Amygdala (tissue), 56 donors: Measurements from ENCODE around the gene IL32.
A peak's percentile ranks its signal among the peaks of the same experiment; 100 is the strongest.

Experiments
- DNase-seq, 56 donors: peaks; one replicate each; lab custom pipeline; 2025; lab: John Stamatoyannopoulos, UW

Gene IL32

DNA sequence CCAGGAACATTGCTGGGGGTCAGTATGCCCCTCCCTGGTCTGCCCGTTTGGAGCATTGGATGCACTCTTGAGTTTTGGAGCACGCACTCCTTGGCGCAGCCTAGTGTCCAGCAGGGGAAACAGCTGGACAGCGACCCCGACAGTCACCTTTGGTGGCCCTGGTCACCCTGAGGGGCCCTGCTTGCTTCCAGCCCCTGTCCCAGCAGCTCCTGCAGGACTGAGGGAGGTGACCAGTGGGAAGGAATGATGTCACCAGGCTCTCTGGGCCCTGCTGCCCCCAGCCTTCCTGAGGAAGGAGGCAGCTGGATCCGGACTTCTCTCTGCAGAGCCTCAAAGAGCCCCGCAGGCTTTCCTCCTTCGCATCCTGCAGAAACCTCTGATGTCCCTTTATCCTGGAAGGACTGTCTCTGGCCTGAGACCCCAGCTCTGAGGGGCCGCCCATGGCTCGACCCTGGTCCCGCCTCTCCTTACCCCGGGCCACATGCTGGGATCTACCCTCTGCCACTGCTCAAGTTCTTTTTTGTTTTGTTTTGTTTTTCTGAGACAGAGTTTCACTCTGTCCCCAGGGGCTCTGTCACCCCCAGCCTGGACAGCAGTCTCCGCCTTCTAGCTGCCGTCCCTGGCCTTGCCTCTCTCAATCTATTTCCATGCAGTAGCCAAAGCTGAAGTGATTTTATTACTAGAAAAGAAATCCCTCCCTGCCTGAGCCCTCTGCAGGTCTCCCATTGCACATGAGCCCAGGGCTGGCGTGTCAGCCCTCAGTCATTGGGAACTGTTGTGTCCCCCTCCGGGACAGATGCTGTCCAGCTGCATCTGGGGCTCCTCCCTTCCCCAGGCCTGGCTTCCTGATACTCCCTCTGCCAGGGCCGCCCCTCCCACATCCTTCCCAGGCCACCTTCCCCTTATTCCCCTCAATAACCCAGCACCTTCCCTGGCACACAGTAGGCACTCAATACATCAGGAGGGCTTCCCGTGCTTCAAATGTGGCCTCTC is 22.1 kb downstream of the IL32 start:
- DNase-seq: no peak

DNA sequence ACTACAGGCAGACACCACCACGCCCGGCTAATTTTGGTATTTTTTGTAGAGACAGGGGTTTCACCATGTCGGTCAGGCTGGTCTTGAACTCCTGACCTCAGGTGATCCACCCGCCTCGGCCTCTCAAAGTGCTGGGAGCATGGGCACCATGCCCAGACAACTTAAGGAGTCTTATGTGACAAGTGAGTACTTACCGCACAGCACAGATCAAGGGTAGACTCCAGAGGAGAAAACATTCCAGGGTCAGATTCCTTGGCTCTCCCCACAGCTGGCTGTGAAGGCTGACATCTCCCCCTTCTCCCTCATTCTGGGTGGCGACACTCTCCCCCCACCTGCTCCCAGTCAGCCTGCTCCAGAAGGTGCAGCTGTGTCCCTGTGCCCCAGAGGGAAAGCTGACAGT is 23.0 kb downstream of the IL32 start:
- no peak for DNase-seq

DNA sequence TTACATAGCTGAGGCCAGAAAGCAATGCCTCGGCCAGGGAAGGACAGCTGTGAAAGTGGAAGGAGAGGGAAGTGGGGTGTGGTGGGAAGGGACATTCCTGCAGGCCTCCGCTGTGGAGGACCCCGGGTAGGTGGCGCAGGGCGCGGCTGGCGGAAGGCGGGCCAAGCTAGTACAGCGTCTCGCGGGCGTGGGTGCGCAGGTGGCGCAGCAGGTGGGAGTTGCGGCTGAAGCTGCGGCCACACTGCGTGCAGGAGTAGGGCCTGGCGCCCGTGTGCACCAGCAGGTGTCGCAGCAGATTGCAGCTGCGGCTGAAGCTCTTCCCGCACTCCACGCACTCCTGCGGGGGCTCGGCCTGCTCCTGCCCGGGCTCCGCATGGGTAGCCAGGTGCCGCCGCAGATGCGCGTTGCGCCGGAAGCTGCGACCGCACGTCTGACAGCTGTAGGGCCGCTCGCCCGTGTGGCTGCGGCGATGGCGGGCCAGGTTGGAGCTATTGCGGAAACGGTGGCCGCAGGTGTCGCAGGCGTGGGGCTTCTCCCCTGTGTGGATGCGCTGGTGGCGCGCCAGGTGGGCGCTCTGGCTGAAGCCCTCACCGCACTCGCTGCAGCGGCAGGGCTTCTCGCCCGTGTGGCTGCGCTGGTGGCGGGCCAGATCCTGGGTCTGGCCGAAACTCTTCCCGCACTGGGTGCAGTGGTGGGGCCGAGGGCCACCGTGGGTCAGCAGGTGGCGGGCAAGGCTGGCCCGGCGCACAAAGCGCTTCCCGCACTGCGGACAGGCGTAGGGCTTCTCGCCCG is 23.7 kb downstream of the IL32 start:
- DNase-seq: no peak

DNA sequence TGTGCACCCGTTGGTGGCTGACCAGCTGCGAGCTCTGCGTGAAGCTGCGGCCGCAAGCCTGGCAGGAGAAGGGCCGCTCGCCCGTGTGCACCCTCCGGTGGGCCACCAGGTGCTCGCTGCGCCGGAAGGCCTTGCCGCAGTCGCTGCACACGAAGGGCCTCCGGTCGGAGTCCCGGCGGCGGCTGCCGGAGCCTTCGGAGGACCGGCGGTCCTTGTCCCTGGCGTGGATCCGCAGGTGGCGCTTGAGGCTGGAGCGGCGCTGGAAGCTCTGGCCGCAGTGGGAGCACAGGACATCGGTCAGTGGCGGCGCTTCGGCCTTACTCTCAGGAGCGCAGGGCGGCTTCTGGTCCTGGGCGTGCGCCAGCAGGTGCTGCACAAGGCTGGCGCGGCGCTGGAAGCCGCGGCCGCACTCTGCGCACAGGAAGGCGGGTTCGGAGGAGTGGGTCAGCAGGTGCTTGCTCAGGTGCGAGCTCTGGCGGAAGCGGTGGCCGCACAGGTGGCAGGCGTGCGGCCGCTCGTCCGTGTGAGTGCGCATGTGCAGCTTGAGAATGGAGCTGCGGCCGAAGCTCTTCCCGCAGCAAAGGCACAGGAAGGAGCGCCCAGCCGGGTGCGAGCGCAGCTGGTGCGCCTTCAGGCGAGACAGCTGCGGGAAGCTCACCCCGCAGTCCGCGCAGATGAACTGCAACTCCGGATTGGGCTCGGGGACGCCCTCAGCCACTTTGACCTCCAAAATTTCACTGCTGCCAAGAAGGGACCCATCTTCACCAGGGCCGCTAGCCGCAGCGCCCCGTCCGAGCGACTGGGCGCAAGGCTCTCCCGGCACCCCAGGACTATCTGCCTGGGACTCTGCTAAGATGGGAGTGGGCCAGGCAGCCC is 24.5 kb downstream of the IL32 start:
- no peak for DNase-seq

DNA sequence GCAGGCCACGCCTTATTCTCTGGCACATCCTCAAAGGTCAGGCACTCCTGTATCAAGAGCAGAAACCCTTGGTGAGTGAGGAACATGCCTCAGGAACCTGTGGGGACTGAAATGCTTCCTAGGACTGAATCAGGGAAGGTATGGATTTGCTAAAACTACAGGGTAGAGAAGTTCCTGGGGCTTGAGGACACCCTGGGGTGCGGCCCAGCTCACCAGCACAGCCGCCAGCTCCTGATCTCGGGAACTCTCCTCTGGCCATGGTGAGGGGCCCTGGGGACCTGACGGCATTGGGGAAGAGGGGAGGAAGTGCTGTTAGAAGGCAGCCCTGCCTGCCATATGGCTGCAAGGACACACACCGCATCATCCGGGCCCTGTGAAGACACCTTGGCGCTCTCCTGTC is 26.1 kb downstream of the IL32 start:
- DNase-seq: no peak

DNA sequence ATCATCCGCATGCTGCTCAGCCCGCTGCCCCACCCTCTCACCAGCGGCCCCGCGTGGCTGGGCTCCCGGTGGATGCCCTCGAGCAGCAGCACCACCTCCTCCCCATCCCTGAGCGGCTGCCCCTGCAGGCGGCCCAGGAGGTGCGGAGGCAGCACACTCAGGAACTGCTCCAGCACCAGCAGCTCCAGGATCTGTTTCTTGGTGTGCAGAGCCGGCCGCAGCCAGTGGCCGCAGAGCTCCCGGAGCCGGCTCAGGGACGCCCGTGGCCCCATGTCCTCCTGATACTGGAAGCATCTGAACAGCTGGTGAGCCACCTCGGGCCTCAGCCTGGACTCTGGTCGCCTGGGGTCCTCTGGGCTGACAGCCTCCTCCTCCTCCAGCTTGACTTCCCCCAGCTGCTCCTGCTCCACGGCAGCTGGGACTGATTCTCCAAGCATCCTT is 27.1 kb downstream of the IL32 start:
- no peak for DNase-seq

DNA sequence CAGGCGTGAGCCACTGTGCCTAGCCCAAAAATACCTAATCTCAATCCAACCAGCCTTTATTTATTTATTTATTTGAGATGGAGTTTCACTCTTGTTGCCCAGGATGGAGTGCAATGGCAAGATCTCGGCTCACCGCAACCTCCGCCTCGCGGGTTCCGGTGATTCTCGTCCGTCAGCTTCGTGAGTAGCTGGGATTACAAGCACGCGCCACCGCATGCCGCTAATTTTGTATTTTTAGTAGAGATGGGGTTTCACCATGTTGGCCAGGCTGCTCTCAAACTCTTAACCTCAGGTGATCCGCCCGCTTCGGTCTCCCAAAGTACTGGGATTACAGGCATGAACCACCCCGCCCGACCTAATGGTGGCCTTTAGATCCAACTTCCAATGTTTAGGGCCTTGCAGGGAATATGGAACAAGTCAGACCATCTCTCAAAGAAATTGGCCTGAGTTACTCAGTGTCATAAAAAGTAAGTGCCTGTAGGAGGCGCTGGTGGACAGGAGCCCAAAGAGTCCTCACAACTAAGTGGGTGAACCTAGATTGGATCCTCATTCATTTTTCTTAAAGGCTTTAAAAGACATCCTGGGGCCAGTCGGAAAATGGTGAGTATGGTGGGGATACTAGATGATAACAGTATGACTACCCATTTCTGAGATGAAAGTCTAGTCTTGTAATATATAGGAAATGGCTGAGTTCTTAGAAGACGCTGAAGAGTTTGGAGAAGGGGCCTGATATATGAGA is 29.0 kb downstream of the IL32 start:
- no peak for DNase-seq

DNA sequence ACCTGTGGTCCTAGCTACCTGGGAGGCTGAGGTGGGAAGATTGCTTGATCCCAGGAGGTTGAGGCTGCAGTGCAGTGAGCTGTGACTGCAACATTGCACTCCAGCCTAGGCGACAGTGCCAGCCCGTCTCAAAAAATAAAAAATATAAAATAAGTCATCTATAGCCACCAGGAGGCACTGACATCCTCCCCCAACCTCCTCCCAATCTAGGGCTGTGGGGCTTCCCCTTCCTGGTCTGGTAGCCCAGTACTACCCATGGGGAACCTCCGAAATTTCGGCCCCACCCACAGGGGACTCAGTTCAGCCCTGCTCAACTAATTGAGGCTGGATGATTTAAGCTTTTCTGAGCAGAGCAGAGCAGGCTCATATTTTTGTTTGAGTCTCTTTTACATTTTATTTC is 30.4 kb downstream of the IL32 start:
- DNase-seq: no peak

DNA sequence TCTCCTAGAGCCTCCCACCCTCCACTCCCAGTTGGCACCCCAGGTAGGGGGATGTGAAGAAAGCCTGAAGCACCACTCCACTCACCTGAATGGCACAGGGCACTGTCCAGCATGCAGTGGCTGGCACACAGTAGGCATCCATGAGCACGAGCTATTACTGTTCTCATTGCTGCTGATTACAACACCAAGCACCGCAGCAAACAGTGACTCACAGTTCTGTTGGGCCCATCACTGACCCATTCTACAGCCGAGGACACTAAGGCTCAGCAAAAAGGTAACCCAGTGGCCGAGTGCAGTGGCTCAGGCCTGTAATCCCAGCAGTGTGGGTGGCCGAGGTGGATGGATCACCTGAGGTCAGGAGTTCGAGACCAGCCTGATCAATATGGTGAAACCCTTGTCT is 30.9 kb downstream of the IL32 start:
- DNase-seq: no peak

DNA sequence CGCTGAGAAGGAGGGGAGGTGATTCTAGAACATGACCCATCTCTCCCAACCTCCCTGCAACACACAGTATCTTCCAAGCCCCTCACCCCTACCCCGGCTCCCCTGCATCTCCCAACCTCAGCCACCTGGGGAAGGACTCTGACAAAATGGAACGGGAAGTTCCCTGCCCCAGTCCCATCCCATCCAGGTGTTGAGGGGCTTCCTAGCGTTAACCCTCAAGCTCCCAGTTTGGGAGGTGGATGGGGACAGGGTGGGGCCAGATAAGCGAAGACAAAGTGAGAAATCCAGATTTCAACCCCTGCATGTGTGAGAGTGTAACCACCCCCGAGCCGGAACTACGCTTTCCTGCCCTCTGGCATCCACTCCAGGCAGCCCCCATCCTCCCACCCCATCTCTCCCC is 31.8 kb downstream of the IL32 start:
- no peak for DNase-seq

DNA sequence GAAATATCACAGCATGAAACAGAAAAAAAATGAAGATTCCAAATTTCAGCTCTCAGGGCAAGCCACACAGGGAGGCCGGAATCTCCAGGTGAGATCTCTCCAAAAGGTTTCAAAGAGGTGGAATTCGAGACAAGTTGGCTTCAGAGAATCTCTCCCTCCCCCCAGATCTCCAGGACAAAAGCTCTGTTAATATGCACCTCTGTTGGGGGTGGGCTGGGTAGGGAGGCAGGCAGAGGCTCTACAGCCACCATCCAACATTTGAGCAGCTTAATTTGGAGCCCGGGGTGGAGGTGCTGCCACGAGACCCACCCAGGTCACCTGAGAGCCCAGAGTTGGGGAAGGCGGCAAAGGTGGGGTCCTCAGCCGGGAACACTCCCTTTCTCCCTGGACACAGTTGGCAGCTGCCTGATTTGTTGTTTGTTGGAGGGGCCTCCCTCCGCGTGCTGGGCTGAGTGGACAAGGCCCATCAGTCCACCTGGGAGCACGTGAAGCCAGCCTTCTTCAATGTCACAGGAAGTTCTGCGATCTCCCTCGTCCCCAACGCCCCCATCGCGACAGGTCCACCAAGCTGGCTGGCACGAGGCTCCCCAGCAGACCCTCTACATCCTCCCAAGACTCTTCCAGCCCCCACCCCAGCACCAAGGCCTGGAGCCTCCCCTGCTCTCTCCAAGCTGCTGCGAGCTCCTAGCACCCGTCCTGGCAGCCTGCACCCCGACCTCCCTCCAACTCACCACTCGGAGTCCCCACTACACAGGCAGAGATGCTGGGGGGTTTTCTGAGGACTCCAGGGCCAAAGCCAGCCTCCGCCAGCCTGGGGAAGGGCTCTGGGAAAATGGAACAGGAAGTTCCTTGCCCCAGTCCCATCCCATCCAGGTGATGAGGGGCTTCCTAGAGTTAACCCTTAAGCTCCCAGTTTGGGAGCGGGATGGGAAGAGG is 33.3 kb downstream of the IL32 start, which contains the start of gene ZSCAN10:
TSS of gene ZSCAN10 (minus strand) at position 836 of the 936 bp plus-strand sequence. CDS start 6,357 bp downstream, outside the sequence.
- DNase-seq: no peak

DNA sequence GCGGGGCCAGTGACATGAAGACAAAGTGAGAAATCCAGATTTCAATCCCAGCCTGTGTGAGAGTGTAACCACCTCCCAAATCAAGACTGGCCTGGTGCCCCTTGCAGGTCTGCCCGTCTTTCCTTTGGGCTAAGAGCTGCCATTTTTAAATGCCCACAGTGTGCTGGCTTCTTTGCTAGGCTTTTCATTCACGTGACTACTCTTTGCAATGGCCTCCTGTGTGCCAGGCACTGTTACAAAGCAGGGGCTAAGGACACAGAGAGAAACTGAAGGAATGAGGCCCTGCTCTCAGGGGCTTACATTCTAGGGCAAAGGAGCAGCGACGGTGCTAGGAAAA is 33.9 kb downstream of the IL32 start:
- DNase-seq: no peak

DNA sequence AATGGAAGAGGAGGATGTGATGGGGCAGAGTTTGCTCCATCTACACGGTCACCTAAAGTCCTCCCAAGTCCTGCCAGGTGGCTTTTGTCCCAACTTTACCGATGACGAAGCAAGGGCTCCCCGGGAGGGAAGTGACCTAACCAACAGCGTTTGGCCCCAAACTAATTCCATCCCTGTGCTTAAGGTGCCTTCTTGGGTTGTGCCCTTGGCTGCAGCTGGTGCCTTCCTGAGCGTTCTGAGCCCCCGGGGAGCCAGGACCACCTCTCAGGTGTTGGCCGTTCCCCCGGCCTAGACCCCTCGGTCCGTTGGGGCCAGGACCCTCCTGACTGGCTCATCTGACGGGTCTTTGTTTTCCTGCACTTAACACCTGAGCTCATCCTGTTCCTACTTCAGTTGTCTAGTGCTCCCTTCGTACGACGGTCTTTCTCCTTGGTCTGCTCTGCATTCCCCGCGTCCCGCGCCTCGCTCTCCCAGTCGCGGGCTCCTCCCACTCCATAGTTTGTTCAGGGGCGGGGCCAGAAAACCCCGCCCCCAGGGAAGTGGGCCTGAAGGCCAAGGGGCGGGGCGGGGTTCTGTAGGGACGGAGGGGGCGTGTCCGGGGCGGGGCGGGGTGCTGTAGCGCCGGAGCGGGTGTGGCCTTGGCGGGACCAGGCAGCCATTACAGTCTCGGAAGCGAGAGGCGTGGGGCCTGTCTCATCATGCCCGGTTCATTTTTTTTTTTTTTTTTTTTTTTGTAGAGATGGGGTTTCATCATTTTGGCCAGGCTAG is 34.5 kb downstream of the IL32 start:
- peak in 38 of 56 donors; percentile 4 to 73 (median 32) for DNase-seq

DNA sequence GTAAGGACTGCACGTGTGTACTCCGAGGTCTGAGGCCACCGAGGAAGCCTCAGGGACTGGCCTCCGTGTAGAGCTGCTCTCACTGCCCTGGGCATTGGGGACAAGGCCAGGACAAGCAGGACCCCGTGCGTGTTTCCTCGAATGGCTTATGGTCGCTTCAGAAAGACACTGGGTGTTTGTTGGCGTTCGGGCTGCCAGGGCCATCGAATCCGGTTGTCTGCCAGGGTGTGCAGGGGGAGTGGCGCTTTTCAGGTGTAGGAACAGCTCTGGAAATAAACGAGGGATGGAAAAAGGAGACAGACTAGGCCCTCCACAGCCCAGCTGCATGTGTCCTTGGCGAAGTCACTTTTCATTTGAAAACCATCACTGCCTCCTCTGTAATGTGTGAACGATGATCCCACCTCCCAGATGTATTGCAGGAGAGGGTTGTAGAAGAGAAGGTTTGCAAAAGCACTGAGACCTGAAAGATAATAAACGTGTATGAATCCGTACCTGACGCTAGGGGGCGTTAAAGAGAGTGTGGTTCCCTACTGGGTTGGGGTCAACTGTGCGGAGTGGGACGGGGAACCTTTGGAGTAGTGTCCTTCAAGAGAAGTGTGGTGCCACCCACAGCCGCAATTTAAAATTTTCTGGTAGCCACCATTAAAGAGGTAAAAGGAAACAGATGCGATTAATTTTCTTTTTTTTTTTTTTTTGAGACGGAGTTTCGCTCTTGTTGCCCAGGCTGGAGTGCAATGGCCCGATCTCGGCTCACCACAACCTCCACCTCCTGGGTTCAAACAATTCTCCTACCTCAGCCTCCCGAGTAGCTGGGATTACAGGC is 35.8 kb downstream of the IL32 start:
- peak in 1 of 56 donors; percentile 11 for DNase-seq

DNA sequence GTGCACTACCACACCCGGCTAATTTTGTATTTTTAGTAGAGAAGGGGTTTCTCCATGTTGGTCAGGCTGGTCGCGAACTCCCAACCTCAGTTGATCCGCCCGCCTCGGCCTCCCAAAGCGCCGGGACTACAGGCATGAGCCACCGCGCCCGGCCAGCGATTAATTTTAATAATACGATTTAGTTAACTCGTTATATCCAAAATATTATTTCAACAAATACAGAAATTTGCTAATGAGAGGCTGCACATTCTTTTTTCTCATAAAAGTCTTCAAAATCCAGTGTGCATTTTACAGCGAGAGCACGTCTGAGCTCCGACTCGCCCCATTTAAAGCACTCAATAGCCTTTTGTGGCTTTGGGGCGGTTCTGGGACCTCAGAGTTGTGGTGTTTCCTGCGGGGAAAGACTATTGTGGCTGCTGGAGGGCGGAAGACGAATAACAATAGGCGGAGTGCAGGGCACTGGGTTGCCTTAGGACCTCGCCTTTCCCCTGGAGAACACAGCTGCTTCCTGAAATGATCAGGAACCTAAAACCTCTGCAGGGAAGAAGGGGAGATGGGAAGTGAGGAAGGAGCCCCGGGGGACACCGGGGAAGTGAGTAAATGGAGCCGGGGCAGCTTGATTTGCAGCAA is 36.5 kb downstream of the IL32 start:
- DNase-seq: no peak

DNA sequence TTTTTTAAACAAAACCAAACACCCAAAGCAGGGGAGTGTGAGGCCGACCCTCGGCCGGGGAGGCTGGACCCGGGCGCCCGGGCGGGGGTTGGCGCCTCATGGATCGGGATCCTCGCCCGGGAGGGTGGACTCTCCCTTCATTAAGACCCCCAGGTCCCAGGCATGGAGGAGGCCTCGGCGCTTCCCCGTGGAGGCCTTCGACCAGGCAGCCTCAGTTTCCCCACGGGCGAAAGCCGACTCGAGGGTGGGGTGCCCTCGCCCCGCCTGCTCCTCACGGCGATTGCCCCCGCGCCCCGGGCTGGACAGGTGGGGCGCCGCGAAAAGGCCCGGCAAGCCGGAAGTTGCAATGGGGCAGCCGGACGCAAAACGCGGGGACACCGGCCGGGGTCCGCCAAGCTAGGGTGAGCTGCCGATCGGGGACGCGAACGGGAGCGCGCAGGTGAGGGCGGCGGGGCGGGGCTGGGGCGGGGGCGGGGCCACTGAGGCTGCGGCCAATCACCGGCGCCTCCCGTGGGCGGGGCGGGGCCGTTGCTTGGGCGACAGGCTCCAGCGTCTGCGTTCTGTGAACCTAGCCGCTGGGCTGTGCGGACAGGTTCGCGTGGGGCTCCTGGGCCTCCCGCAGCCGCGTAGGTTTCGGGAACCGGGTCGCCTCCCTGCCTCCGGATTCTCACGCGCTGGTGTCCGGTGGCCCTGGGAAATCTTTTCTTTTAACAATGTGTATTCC is 40.9 kb downstream of the IL32 start:
- DNase-seq: peak; percentile 30 to 94 (median 79)
